GM19372 (cell line): ENCODE measurements around the gene FAIM2.
"Not testable (repeated sequence)": the region's sequence is repeated elsewhere in the genome, so short reads cannot be mapped to it uniquely, and the experiment has no call there.

Source experiments
- ATAC-seq: cut with Tn5 transposase; IDR thresholded peaks from one replicate; pipeline ENCODE4 v1.9.1; 2021; ENCODE audit warnings: mild to moderate bottlenecking, low read depth, moderate library complexity; ENCODE audit not compliant: unreplicated experiment

The FAIM2 gene

DNA sequence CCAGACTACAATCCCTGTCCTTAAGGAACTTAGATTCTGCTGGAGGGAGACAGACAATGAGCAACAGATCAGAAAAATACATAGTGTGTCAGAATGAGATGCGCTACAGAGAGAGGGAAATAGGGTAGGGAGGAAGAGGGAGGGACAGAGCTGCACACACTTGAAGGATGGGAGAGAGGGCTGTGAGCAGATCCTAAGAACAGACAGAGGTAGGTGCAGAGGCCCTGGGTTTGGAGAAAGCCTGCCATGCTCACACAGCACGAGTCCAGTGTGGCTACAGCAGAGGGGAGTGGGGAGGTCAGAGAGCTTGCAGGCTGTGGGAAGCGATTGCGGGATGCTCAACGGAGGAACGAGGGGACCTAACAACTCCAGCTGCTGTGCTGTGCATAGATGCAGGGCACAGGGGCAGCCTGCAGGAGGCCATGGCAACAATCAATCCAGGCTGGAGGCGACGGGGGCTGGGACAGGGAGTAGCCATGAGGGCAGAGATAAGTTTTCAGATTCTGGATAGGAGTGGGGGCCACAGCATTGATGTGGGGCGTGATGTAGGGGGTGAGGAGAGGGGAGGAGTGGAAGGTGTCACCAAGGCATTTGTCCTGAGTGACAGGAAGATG, 20.7 kb downstream of the FAIM2 start:
- ATAC-seq = no peak

DNA sequence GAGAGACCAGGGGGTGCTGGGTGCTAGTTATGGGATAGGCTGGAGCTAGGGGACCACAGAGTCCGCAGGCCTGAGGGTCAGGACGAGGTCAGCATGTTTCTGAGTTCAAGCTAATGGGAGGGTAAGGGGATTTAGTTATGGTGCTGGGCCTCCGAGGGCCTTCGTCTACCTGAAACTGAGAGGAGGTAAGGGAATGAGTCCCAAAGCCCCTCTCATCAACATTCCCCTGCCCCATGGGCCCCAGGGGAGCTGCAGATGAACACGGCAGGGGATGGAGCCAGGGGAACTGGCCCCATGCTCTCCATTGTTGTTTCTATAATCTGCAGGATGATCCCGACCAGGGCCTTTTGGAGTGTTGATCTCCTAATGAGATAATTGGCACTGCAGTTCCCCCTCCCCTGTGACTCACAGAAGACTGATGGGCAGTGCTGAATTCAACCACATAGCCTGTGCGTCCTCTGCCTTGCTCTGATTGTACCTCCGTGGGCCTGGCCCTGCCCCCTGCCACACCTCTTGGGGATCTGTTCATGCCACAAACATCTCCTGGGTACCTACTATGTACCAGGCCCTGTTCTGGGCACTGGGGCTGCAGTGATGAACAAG, 21.4 kb downstream of the FAIM2 start:
- no peak for ATAC-seq

DNA sequence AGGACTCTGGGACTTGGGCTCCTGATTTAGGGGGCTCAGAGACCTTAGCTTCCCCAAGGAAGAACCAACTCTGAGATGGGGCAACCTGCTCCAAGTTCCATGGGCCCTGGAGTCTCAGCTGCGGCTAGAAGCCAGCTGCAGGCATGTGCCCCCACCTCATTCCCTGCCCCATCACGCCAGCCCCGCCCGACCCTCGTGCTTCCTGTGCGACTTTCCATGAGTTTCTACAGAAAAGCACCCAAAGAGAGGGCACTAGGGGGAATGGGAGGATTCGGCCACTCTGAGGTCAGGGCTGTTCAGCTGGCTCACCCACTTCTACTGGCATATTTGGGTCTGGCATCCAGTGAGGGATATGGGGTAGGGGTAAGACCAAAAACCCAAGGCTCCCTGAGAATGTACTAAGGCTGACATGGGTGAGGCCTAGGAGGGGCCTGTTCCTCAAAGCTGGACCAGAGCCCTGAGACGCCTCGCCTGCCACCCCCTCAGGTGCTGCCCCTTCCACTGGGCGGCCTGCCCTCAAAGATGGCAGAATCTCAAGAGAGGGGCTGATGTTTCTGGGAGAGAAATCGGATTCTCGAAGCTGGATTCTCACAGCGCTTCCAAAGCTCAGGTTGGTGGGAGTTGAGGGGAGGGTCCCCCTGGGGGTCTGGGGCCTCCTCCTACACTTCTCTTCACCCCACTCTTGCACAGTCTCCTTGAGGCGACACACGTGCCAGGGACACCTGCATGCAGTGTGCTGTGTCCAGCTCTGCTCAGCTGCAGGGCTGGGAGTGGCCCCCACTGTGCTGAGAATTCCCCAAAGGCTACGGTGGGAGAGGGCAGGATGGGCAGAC, 22.1 kb downstream of the FAIM2 start:
- no peak for ATAC-seq

DNA sequence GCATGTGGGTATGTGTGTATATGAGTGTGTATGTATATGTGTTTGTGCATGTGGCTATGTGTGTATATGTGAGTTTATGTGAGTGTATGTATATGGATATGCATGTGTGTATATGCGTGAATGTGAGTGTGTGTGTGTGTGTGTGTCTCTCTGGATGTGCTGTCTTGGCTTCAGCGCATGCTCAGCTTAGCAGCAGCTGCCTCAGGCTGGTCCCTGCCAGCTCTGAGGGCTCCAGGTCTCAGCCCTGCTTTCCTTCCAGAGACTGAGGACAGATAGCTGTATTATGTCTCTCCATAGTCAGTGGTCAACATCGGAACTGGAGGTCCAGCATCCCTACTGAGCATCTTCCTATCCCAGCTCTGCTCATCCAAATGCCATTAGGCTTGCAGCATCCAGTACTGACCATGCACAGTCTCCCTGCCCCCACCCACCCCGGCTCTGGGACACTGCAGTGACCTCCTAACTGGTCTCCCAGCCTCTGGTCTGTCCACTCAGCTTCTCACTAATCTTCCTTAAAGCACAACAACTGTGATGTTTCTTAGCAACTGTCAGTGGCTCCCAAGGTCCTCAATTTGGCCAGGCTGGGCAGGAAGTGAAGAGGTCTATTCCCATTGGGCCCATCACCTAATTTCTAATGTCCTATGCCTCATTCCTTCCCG, 22.8 kb downstream of the FAIM2 start:
- ATAC-seq = no peak

DNA sequence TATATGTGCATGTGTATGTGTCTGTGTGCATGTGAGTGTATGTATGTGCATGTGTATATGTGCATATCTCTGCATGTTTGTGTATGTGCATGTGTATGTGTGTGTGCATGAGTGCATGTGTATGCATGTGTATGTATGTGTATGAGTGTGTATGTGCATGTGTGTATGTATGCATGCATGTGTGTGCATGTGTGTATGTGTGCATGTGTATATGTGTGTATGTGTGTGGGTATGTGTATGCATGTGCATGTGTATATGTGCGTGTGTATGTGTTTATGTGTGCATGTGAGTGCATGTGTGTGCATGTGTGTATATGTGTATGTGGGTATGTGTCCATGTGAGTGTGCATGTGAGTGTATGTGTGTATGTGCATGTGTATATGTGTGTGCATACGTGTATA, 24.6 kb downstream of the FAIM2 start:
- ATAC-seq = not testable (repeated sequence)

DNA sequence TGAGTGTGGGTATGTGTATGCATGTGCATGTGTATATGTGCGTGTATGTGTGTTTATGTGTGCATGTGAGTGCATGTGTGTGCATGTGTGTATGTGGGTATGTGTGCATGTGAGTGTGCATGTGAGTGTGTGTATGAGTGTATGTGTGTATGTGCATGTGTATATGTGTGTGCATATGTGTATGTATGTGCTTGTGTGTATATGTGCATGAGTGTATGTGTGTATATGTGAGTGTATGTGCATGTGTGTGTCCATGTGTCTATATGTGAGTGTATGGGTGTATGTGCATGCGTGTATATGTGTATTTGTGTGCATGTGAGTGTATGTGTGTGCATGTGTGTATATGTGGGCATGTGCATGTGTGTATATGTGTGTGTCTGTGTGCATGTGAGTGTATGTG, 25.7 kb downstream of the FAIM2 start:
- no peak for ATAC-seq

DNA sequence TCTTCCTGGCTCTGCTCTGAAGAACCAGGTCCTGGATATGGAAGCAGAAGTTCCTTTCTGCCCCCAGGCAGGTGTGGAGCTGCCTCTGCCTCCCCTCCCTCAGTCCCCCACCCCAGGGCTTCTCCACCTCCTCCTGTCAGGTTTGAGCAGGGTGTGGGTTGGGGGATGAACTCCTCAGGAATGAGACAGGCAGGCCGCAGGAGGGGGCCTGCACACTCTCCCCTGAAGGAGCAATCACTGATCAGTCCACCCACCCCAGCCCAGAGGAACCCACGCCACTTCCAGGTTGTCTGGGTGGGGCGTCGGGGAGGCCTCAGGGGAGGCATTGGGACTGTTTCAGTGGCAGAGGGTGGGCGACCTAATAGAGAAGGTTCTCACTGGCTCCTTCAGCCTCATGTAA, 26.6 kb downstream of the FAIM2 start:
- no peak for ATAC-seq

DNA sequence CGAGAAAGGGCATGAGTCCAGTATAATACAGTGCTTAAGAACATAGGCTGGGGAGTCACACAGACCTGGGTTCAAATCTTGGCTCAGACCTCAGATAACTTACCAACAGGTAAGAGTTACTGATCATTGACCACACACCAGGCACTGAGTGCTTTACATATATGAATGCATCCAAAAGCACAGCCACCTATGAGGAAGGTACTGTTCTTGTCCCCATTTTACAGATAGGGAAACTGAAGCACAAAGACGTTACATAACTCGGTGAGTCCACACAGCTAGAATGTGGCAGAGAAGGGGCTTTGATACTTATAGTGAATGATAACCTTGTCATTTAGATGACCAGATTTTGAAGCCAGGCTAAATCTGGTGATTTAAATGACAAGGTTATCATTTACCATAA, 27.6 kb downstream of the FAIM2 start:
- no peak for ATAC-seq

DNA sequence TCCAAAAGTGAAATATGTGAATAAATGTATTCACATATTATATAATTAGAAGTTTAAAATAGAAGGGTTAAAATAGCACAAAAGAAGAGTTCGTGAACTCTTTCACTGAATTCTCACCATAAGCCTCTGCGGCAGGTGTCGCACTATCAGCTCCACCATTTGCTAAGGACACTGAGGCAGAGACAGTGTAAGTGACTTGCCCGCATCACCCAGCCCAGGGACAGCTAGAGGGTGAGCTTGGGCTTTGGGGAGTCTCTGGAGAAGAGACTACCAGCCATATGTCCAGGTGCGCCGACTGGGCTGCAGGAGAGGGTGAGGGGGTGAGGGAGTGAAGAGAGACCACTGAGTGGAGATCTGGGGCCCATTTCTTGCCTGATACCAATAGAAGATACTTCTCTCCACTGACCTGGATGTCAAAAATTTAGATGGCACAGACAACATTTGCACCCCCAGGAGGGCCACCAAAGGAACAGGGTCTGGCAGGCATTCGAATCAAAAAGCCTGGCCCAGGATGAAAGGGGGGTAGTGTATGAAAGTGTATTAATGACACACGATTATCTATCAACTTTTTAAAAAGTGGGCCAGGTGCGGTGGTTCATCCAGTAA, 28.5 kb downstream of the FAIM2 start:
- no peak for ATAC-seq

DNA sequence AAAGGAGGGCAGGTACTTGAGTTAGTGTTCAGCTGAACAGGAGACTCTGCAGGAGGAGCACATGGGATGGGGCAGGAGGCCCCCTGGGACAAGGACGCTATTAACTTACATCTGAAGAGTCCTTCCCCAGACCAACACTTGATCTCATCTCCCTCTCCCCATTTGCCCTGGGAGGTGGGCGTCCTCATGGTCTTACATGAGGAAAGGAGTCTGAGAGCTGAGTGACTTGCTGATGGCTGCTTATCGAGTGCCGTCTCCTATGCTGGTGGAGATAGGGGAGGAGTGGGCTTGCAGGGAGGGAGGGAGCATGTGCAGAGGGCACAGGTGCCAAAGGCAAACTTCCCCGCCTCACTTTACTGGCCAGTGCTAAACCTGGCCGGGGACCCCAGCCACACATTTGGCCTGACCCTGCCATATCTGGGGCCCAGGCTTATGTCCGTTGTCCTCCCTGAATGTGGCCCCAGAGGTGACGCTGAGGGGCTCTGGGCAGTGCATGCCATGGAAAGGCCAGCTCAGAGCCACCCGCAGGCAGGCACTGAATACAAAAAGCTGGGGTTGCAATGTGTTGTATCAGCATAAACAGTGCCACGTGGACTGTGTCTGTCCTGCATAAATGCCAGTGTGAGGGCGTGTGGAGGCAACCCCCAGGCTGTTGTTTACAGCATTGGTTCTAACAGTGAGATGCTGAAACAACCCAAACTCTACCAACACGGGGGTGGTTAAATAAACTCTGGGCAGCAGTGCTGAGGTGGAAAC, 29.4 kb downstream of the FAIM2 start:
- no peak for ATAC-seq

DNA sequence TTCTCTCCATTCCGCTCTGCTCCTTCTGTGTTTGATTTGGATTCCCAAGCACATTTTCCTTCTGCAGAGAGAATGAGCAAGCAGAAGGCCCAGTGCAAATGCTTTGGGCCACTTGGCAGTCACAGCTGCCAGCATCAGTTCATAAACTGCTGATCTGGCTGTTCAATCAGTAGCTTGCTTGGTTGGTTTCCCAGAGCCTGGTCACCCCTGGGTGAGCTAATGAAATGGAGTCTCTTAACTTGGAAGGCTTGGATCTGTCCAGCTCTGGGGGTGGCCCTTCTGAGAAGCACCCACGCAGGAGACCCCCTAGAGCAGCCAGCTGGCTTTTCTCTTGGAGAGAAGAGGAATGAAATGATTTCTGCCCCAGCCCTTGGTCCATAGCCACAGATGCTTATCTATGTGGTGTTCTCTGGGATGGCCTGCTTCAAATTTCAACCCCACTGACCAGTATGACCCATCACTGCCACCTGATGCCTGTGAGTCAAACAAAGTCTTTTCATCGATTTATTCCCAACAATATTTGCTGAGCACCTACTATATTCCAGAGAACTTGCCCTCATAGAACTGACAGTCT, 30.3 kb downstream of the FAIM2 start:
- ATAC-seq = no peak

DNA sequence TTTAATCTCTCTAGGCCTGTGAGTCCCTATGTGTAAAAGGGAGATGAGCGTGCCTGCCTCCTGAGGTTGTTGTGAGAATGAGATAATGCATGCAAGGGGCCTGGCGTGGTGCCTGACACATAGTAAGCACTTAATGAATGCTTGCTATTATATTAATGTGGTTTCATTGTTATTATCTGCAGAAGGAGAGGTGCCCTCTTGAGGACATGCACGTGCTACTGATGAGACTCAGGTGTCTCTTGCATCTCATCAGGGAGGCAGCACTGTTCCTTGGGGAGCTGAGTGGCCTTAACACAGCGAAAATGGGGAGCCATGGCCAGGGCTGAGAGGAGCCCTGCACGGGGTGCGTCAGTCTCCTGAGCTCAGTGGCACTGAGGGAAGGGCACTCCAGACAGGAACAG, 30.9 kb downstream of the FAIM2 start:
- no peak for ATAC-seq

DNA sequence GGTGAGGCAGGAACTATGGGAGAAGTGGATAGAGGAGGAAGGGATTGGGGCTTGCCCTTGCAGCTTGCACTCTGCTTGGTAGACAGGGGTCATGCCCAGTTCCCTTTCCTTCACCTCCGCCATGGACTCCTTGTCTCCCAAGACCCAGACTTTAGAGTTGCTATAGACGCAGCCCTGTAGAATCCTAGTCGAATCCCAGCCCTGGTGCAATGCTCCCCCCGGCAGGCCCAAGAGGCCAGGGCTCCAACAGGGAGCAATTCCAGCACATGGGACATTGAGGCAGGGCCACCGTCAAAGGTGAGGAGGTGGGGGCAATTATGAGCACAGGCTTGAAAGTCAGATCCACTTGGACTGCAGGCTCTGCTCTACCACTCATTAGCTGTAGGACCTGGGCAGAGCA, 31.3 kb downstream of the FAIM2 start:
- ATAC-seq = no peak

DNA sequence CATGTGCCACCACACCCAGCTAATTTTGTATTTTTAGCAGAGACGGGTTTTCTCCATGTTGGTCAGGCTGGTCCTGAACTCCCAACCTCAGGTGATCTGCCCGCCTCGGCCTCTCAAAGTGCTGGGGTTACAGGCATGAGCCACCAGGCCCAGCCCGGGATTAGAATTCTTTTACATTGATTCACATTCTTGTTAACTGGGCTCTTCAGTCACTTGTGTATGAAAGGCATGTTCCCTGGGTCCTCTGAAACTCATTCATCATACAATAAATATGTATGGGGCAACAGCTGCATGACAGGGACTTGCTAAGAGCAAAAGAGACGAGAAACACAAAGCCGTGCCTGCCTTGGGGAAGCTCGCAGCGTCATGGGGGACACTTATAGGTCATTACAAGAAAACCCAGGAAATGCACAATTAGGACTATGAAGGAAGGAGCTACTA, 31.9 kb downstream of the FAIM2 start:
- not testable (repeated sequence) for ATAC-seq

DNA sequence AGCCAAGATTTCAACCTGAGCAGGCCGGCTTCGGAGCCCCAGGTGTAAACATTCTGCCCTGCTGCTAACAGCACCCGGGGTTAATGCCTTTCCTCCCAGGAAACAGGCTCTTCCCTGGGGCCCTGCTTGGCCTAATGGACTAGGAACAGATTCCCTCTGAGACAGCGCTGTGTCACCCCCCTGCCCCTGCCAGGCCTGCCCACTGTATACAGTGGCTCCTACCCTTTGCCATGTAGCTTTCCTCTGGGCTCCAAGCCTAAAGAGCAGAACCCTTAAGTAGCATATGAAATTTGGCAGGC, 32.5 kb downstream of the FAIM2 start:
- ATAC-seq = no peak

DNA sequence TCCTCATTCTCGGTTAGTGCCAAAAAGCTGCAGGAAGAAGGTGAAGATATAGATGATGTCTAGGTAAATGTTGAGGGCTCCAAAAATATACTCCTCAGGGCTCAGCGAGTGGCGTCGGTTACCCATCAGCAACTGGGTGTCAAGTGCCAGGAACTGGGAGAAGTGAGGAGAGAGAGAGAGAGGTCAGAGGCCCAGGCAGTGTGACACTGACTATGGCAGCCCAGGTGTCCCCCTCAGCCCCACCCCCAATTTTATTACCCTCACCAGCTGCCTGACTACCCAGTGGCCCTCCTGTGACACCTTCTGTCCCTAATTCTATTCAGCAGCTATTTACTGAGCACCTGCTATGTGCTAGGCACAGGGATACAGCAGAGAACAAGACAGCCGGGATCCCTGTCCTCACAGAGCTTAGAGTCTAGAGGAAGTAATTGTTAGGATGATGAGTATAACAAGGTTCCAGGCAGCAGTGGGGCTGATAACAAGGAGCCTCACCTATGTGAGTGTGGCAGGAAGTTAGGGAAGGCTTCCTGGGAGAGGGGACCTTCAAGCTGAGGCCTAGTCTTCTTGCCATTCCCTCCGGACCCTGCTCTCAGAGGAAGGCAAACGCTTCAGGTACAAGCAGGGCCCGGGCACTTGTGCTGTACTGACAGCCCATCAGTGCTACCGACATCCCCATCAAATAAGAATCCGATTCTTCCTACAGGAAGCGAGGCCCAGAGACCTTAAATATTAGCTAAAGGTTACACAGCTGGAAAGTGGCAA, 33.0 kb downstream of the FAIM2 start:
- no peak for ATAC-seq

DNA sequence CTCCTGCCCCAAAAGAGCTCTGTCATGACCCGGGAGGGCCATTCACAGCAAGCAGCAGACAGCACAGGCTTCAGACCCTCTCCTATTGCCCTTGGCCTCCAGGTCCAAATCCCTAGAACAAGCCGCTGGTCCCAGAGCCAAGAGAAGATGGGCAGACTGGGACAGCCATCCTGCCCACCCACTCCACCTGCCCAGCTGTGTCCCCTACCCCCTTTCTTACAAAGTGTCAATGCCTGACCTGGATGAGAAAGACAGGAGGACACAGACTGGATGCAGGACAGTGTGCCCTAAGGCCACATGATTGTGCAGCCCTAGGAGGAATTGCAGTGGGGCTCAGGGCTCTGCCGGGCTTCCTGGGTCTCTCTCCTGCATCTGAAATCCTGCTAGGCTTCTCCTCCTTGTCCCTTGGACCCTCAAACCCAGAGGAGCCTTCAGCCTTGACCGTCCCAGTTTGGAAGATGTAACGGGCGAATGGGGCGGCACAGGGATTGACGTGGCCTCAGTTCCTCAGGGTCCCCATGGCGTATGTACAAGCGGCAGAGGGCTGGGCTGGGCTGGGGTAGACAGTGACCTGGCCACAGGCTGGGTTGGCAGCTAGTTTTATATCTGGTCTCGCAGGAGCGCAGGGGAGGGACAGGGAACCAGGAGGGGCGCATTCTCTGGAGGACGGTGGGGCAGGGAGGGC, 33.7 kb downstream of the FAIM2 start:
- ATAC-seq = no peak

DNA sequence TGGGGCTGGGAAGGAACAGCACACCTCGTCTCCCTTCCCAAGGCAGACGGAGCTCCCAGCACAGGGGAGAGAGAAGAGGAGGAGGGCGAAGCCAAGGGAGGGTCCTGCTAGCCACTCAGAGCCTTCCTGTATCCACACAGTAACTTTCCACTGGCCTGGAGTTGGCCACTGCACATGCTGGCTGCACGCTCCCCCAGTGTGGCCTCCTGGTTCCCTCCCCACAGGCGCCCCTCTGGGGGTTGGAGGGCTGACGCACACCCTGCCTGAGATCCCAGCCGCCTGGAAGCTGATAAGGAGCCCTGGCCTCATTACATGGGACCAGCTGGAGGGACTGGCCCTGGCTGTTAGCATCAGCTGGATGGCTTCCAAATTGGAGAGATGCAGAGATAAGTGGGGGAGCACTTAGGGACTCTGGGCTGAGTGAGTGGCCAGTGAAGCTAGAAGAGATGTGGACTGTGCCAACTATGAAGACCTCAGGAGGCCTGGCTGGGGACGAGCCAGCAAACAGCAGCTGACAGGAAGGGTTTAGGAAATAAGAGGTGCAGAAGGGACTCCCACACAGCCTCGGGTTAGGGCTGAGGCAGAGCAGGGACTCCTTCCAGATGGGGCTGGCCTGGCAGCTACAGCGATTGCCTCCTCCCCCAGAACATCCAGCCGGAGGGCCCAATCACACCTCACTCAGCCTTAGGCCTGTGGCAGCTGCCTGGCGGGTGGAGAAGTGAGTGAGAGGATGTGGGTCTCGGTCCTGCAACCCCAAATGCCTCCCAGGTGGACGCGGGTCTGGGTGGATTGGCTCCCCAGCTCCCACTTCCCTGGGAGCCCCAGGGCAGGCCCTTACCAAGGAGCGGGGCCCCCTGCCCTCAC, 34.5 kb downstream of the FAIM2 start:
- ATAC-seq = no peak
